PC-9 (cell line): ENCODE data around the gene MPC2. TPM values are rescaled to one million over a fixed set of nuclear protein-coding genes. Genes with fewer than 3 reads are reported as not detected.

Source experiments
- BruUV-seq: library from RNA; stranded (reverse); fragments of 400-500 nt; replicated peaks from 2 replicates; lab custom pipeline; 2021; lab: Mats Ljungman, UMichigan
- CTCF ChIA-PET: fragments of 300-600 bp; sonication (Branson Sonifier 250); formaldehyde crosslinking; loops from one replicate; lab custom pipeline; 2022; ENCODE audit warnings: antibody characterized with exemption; lab: Charles Lee
- POLR2A ChIA-PET: fragments of 300-600 bp; sonication (Branson Sonifier 250); formaldehyde crosslinking; loops from one replicate; lab custom pipeline; 2022; ENCODE audit warnings: antibody characterized with exemption; ENCODE audit not compliant: unreplicated experiment; lab: Charles Lee
- DNase-seq, 2 experiments: peaks; one replicate each; pipeline versions ENCODE4 v3.0.0 to v3.0.0-alpha.2; 2015 to 2022; ENCODE audit warnings: mixed read lengths in 1 of 2
- H2AFZ ChIP-seq: fragments of 200-600 bp; sonication (generic); 2 replicates; pipeline ENCODE4 v1.8.1; 2017; ENCODE audit warnings: antibody characterized with exemption
- H3F3A ChIP-seq: fragments of 200-600 bp; sonication (generic); 2 replicates; pipeline ENCODE4 v1.8.1; 2017; ENCODE audit warnings: antibody characterized with exemption, mild to moderate bottlenecking, low read depth; ENCODE audit not compliant: insufficient read depth
- H3K27ac ChIP-seq: fragments of 200-600 bp; sonication (generic); 2 replicates; pipeline ENCODE4 v1.6.1; 2016; ENCODE audit warnings: mixed run types
- H3K27me3 ChIP-seq: fragments of 200-600 bp; sonication (generic); 2 replicates; pipeline ENCODE4 v1.6.1; 2016; ENCODE audit warnings: low read depth, mixed run types; ENCODE audit not compliant: insufficient read depth
- H3K36me3 ChIP-seq: fragments of 200-600 bp; sonication (generic); 2 replicates; pipeline ENCODE4 v1.6.1; 2016; ENCODE audit warnings: low read depth, mixed run types
- H3K4me1 ChIP-seq: fragments of 200-600 bp; sonication (generic); replicated peaks from 2 replicates; pipeline ENCODE4 v1.6.1; 2016; ENCODE audit warnings: mixed run types; ENCODE audit not compliant: insufficient read depth
- H3K4me2 ChIP-seq: fragments of 200-600 bp; sonication (generic); 2 replicates; pipeline ENCODE4 v1.6.1; 2017; ENCODE audit warnings: mixed run types
- H3K4me3 ChIP-seq: fragments of 200-600 bp; sonication (generic); 2 replicates; pipeline ENCODE4 v1.6.1; 2016; ENCODE audit warnings: mixed run types
- H3K79me2 ChIP-seq: fragments of 200-600 bp; sonication (generic); 2 replicates; pipeline ENCODE4 v1.6.1; 2017; ENCODE audit warnings: low read depth, mixed run types
- H3K9me2 ChIP-seq: fragments of 200-600 bp; sonication (generic); 2 replicates; pipeline ENCODE4 v1.8.1; 2017; ENCODE audit warnings: mild to moderate bottlenecking; ENCODE audit not compliant: insufficient read depth
- H3K9me3 ChIP-seq: fragments of 200-600 bp; sonication (generic); 2 replicates; pipeline ENCODE4 v1.8.1; 2016; ENCODE audit warnings: low read depth; ENCODE audit not compliant: insufficient read depth
- H4K20me1 ChIP-seq: fragments of 200-600 bp; sonication (generic); 2 replicates; pipeline ENCODE4 v1.8.1; 2017; ENCODE audit not compliant: insufficient read depth
- CTCF ChIP-seq: fragments of 200-600 bp; sonication (generic); conservative IDR thresholded peaks from 2 replicates; pipeline ENCODE4 v1.6.1; 2017; ENCODE audit warnings: mixed run types, antibody characterized with exemption, mild to moderate bottlenecking, moderate library complexity
- EZH2 ChIP-seq: fragments of 200-600 bp; sonication (generic); IDR thresholded peaks from 2 replicates; pipeline ENCODE4 v1.8.0; 2017; ENCODE audit warnings: antibody characterized with exemption, low read depth
- intact Hi-C: fragments of 100-400 bp; cut with micrococcal nuclease; formaldehyde crosslinking; loops from one replicate; pipeline ENCODE4 v1.10.0; 2022; ENCODE audit not compliant: unreplicated experiment
- total RNA-seq: library from RNA; stranded (reverse); gene quantifications from 2 replicates; pipeline ENCODE4 v1.2.3, GENCODE V29; 2021

Gene MPC2
- total RNA-seq, 1 experiment from 2014 or later: 78.7 TPM

DNA sequence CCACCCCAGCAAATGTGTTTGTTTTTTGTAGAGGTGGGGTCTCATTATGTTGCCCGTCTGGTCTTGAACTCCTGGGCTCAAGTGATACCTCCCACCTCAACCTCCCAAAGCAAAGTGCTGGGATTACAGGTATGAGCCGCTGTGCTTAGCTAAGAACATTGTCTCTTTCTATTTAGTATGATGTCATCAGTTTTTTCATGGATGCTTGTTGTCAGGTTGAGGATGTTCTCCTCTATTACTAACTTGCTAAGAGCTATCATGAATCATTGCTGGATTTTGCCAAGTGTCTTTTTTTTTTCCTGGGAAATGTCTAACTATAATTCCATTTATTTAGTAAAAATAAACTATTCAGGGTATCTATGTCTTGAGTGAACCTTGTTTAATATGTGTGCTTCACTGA lies 19.0 kb upstream of the MPC2 start:
- peaks cover 5% of the 10 kb centered on the region for H3K4me1 ChIP-seq
- H3K4me3 ChIP-seq: no peak overlapping the region
- ChIA-PET POLR2A (no interaction called here), CTCF (no interaction called here)
- peaks cover 40% of the 10 kb centered on the region for H3K79me2 ChIP-seq
- no peak for DNase-seq
- H3K9me3 ChIP-seq: no peaks in the 10 kb centered on the region
- H3K4me2 ChIP-seq: no peak overlapping the region
- no peak for TF ChIP-seq EZH2
- no peak for TF ChIP-seq CTCF
- H3K9me2 ChIP-seq: no peaks in the 10 kb centered on the region; the same call in 1 of the 2 replicates
- H3K27ac ChIP-seq: no peak overlapping the region
- no peaks in the 10 kb centered on the region for H3F3A ChIP-seq
- no peaks in the 10 kb centered on the region for H3K27me3 ChIP-seq
- no peaks in the 10 kb centered on the region for H4K20me1 ChIP-seq
- intact Hi-C loops: no loop called here
- no peak overlapping the region for H2AFZ ChIP-seq
- BruUV-seq: no TSS peak
- H3K36me3 ChIP-seq: 0 out of 2 replicates have a peak, but pooled peaks cover 5% of the 10 kb centered on the region

- Histone ChIP-seq H3K36me3 (peaks cover 5% of the 10 kb centered on the region; the same call in 1 of the 2 replicates), H3F3A (no peaks in the 10 kb centered on the region), H3K27ac (no peak overlapping the region), H2AFZ (no peak overlapping the region), H3K4me3 (no peak overlapping the region), H3K4me2 (no peak overlapping the region), H3K79me2 (peaks cover 57% of the 10 kb centered on the region), H3K9me3 (no peaks in the 10 kb centered on the region), H4K20me1 (peaks cover 26% of the 10 kb centered on the region; the same call in 1 of the 2 replicates), H3K9me2 (no peaks in the 10 kb centered on the region), H3K4me1 (no peaks in the 10 kb centered on the region), H3K27me3 (no peaks in the 10 kb centered on the region)
- intact Hi-C loops: no loop called here
- no TSS peak for BruUV-seq
- TF ChIP-seq CTCF (no peak), EZH2 (no peak)
- ChIA-PET CTCF (no interaction called here), POLR2A (no interaction called here)
- no peak for DNase-seq
Observed at GRCh38 chr1:167950569-167950968, 13.7 kb upstream of the MPC2 start.

- Histone ChIP-seq H3K9me3 (no peaks in the 10 kb centered on the region), H3K36me3 (peaks cover 5% of the 10 kb centered on the region; the same call in 1 of the 2 replicates), H3K27me3 (no peaks in the 10 kb centered on the region), H3K79me2 (peaks cover 65% of the 10 kb centered on the region), H3K9me2 (no peaks in the 10 kb centered on the region), H3K4me2 (no peak overlapping the region), H3F3A (no peaks in the 10 kb centered on the region), H2AFZ (no peak overlapping the region), H3K4me1 (no peaks in the 10 kb centered on the region), H3K4me3 (no peak overlapping the region), H3K27ac (no peak overlapping the region), H4K20me1 (peaks cover 31% of the 10 kb centered on the region)
- DNase-seq: no peak
- CTCF ChIA-PET: interaction anchor here (0.6 kb wide), 1 partner anchor 683 kb away, joined by 6 read pairs; no protein-coding TSS in a partner anchor
- TF ChIP-seq EZH2 (no peak), CTCF (no peak)
- no TSS peak for BruUV-seq
- POLR2A ChIA-PET: no interaction called here
- intact Hi-C loops: no loop called here
Observed at GRCh38 chr1:167949785-167950184, 12.9 kb upstream of the MPC2 start.
